Gastrocnemius medialis (tissue), 4 donors: ENCODE measurements around the gene DNMT1. TPM values are rescaled to one million over a fixed set of nuclear protein-coding genes. Genes with fewer than 3 reads are reported as not detected.

Source experiments
- ATAC-seq, 2 donors: fragments of 150-250 bp; one replicate each; pipeline ENCODE4 v1.9.1; 2016
- DNase-seq, 2 donors: peaks; one replicate each; pipeline ENCODE4 v3.0.0-alpha.2; 2019
- H3K27ac ChIP-seq, 4 donors: fragments of 200-600 bp; sonication (generic); 1 replicate in 1 of 4; 2 replicates in 3 of 4; pipeline ENCODE4 v1.5.1; 2016 to 2018; ENCODE audit warnings: mild to moderate bottlenecking in 2 of 4, moderate library complexity in 1 of 4
- H3K27me3 ChIP-seq, 3 donors: fragments of 200-600 bp; sonication (generic) in 2 of 3; 1 replicate in 1 of 3; 2 replicates in 2 of 3; pipeline versions ENCODE4 v1.5.1 to v1.6.0; 2016 to 2019; ENCODE audit warnings: mild to moderate bottlenecking in 1 of 3, moderate library complexity in 1 of 3
- H3K36me3 ChIP-seq, 2 donors: fragments of 200-600 bp; sonication (generic) in 1 of 2; one replicate each; pipeline ENCODE4 v1.5.1; 2017 to 2018
- H3K4me1 ChIP-seq, 2 donors: fragments of 200-600 bp; sonication (generic) in 1 of 2; one replicate each; pipeline ENCODE4 v1.5.1; 2016 to 2017; ENCODE audit warnings: mild to moderate bottlenecking in 2 of 2
- H3K4me3 ChIP-seq, 4 donors: fragments of 200-600 bp; sonication (generic) in 3 of 4; 1 replicate in 1 of 4; 2 replicates in 3 of 4; pipeline ENCODE4 v1.5.1; 2016 to 2019; ENCODE audit warnings: mild to moderate bottlenecking in 2 of 4
- H3K9me3 ChIP-seq, 3 donors: fragments of 200-600 bp; sonication (generic) in 2 of 3; 1 replicate in 1 of 3; 2 replicates in 2 of 3; pipeline ENCODE4 v1.5.1; 2016 to 2019
- CTCF ChIP-seq, 5 experiments: fragments of 450-650 bp in 3 of 5; fragments of 200-600 bp in 2 of 5; sonication (generic) in 2 of 5; IDR thresholded peaks in 4 of 5; conservative IDR thresholded peaks in 1 of 5; 1 replicate in 4 of 5; 2 replicates in 1 of 5; pipeline ENCODE4 v1.5.1; 2016 to 2019; ENCODE audit warnings: antibody characterized with exemption in 5 of 5, mild to moderate bottlenecking in 3 of 5, moderate library complexity in 3 of 5
- POLR2A ChIP-seq, 2 donors: fragments of 450-650 bp; IDR thresholded peaks; one replicate each; pipeline ENCODE4 v1.6.1; 2017; ENCODE audit warnings: antibody characterized with exemption in 2 of 2, mild to moderate bottlenecking in 2 of 2, moderate library complexity in 2 of 2
- in situ Hi-C, 4 donors: fragments of 200-750 bp; cut with MboI; loops; one replicate each; pipeline versions ENCODE4 v1.15.0 to v1.8.0; 2017; ENCODE audit warnings: low sequenced_read_pairs in 4 of 4
- intact Hi-C: fragments of 100-400 bp; cut with DNase I; formaldehyde crosslinking; loops from one replicate; pipeline ENCODE4 v1.15.1; 2023; ENCODE audit warnings: low total_unique reads
- total RNA-seq, 4 donors: library from RNA; depleted of rRNA; stranded (reverse); fragments of >200 nt; gene quantifications; one replicate each; pipeline versions ENCODE4 v1.1.0 to v1.2.3, GENCODE V29; 2016

The DNMT1 gene
- total RNA-seq, 4 donors from 2014 or later: 11.5 to 43.0 (median 17.7) TPM

- in situ Hi-C loops: no loop called here
These were observed 59.0 kb downstream of the DNMT1 start for GRCh38 chr19:10135551-10136334.

GRCh38 chr19:10134040-10134439, 60.7 kb downstream of the DNMT1 start:
- H3K4me3 ChIP-seq: no peak overlapping the region
- no peak overlapping the region for H3K27ac ChIP-seq
- intact Hi-C loops: no loop called here
- TF ChIP-seq POLR2A (IDR thresholded peaks at IDR 0.05) (no peak), CTCF (IDR thresholded peaks at IDR 0.05 in 4 of 5, conservative IDR thresholded peaks at IDR 0.05 in 1 of 5) (no peak)
- DNase-seq (no peak), ATAC-seq (no peak)
- no peaks in the 10 kb centered on the region for H3K9me3 ChIP-seq
- H3K4me1 ChIP-seq: no peaks in the 10 kb centered on the region
- H3K27me3 ChIP-seq: no peaks in the 10 kb centered on the region
- H3K36me3 ChIP-seq: peaks cover 0 to 24% of the 10 kb centered on the region in 2 donors
- in situ Hi-C loops: no loop called here

More at GRCh38 chr19:10135551-10136334, 59.0 kb downstream of the DNMT1 start:
- no peak overlapping the region for H3K4me3 ChIP-seq
- ATAC-seq (no peak), DNase-seq (no peak)
- peaks cover 0 to 37% of the 10 kb centered on the region in 2 donors for H3K36me3 ChIP-seq
- TF ChIP-seq CTCF (IDR thresholded peaks at IDR 0.05 in 4 of 5, conservative IDR thresholded peaks at IDR 0.05 in 1 of 5) (no peak), POLR2A (IDR thresholded peaks at IDR 0.05) (no peak)
- H3K4me1 ChIP-seq: no peaks in the 10 kb centered on the region
- no peak overlapping the region for H3K27ac ChIP-seq
- no peaks in the 10 kb centered on the region for H3K9me3 ChIP-seq
- intact Hi-C loops: no loop called here
- H3K27me3 ChIP-seq: no peaks in the 10 kb centered on the region

GRCh38 chr19:10133596-10133995, 61.2 kb downstream of the DNMT1 start:
- TF ChIP-seq POLR2A (IDR thresholded peaks at IDR 0.05) (no peak), CTCF (IDR thresholded peaks at IDR 0.05 in 4 of 5, conservative IDR thresholded peaks at IDR 0.05 in 1 of 5) (no peak)
- no peak overlapping the region for H3K4me3 ChIP-seq
- in situ Hi-C loops: no loop called here
- H3K36me3 ChIP-seq: peaks cover 0 to 24% of the 10 kb centered on the region in 2 donors
- DNase-seq (no peak), ATAC-seq (no peak)
- no peaks in the 10 kb centered on the region for H3K9me3 ChIP-seq
- no peaks in the 10 kb centered on the region for H3K4me1 ChIP-seq
- H3K27me3 ChIP-seq: no peaks in the 10 kb centered on the region
- H3K27ac ChIP-seq: no peak overlapping the region
- intact Hi-C loops: no loop called here

GRCh38 chr19:10132905-10133304, 61.8 kb downstream of the DNMT1 start:
- in situ Hi-C loops: no loop called here
- TF ChIP-seq CTCF (IDR thresholded peaks at IDR 0.05 in 4 of 5, conservative IDR thresholded peaks at IDR 0.05 in 1 of 5) (no peak), POLR2A (IDR thresholded peaks at IDR 0.05) (no peak)
- DNase-seq: no peak
- ATAC-seq: no peak
- Histone ChIP-seq H3K4me1 (no peaks in the 10 kb centered on the region), H3K27ac (no peak overlapping the region), H3K27me3 (no peaks in the 10 kb centered on the region), H3K36me3 (peaks cover 0 to 23% of the 10 kb centered on the region in 2 donors), H3K4me3 (no peak overlapping the region), H3K9me3 (no peaks in the 10 kb centered on the region)
- intact Hi-C loops: no loop called here
